ENCODE measurements around the gene REC114.
A peak's percentile ranks its signal among the peaks of the same experiment; 100 is the strongest.

The REC114 gene

GRCh38 chr15:73583544-73583943 is 140.6 kb downstream of the REC114 start:
- no peak for DNase-seq

- DNase-seq, result no peak
Observed at GRCh38 chr15:73584699-73585420, 141.9 kb downstream of the REC114 start.

DNA sequence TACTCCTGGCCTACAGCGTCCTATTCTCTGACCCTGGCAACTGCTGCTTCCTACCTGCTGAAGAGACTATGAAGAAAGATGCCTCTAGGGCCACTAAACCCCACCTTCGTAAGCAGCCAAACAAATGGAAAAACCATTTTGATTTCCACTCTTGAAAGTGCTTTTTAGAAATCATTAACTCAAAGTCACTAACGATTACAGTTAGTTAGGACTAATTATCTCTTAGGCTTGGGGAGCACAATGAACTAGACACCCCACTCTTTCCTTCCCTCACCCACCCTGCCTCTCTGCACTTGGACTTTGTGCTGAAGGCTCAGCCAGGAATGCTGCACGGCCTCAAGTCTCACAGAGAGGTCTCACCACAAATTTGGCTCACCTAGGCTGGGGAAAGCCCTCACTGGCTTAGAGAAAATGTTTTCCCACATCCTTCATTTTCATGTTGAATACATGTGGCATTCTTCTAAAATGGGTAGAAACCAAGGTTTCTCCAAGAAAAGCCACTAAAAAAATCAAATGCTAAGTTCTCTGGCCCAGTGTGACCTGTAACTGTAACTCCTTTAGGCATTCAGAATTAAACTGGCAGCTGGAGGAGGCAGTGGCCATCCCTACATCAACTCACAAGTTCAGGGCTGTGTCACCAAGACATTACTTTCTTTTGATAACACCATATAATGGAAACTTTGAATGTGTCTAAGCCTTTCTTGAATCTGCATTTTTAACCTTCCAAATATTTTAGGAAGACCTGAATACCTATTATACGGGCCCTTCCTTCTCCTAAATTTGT is 143.1 kb downstream of the REC114 start:
- DNase-seq, result no peak

GRCh38 chr15:73589766-73590165 is 146.8 kb downstream of the REC114 start:
- no peak for DNase-seq

- no peak for DNase-seq
Observed at GRCh38 chr15:73590263-73590662, 147.3 kb downstream of the REC114 start.

DNA sequence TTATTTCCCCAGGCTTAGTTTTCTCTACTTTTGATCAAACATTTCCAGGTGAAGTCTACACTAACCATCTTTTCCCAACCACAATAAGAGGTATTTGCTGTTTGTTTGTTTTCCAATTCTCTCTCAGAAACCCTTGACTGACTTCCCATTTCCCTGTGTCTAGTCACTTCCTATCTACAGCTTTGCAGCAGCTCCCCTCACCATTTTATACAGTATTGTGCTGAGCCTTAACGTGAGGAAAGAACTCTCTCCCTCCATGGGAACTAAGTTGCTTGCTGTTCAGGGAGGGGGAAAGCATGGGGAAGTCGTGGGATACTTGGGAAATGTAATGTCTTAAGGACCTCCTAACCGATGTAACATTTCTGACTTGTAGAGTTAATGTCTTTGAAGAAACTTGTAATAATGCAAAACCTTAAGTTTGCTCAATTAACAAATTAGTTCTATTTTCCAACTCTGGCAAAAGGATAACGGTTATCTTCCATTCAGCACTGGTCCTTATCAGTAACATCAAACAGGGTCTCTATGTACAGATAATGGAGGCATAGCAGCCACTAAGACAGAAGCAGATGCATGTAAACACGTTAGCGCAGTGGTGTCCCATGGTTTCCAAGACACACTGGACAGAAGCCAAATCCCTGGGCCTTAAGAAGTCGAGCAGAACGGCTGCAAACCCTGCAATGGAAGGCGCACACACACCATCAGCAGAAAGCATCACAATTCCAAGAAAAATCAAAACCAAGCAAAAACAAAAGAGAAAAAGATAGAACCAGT is 150.5 kb downstream of the REC114 start:
- peak in 1 of 2 experiments; percentile 7 for DNase-seq

GRCh38 chr15:73594109-73594508 is 151.1 kb downstream of the REC114 start:
- DNase-seq, result no peak

- no peak for DNase-seq
Observed at GRCh38 chr15:73596174-73596573, 153.2 kb downstream of the REC114 start.

DNA sequence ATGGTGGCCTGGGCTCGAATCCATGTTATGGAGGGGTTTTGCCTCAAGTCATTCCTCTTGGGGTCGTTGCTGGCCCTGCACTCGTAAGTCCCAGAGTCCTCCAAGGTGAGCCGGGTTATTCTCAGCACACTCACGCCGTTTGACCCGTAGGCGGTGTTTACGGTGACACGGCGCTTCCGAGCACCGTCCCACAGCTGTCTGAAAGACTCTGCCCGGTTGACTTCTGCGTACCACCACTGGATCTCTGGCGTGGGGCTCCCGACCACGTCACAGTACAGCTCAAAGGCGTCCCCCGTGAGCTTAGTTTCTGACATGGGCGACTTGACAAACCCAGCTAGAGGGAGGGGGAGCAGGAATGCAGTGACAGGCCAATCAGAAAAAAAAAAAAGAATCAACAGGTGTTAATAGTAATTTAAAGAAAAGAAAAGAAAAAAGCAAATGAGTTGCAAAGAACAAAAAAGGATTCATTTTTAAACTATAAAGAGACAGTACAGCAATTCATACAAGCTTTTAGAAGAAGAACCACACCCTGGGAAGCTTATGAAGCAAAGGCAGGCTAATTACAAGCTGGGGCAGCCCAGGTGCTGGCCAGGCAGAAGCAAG is 154.2 kb downstream of the REC114 start:
- no peak for DNase-seq

DNA sequence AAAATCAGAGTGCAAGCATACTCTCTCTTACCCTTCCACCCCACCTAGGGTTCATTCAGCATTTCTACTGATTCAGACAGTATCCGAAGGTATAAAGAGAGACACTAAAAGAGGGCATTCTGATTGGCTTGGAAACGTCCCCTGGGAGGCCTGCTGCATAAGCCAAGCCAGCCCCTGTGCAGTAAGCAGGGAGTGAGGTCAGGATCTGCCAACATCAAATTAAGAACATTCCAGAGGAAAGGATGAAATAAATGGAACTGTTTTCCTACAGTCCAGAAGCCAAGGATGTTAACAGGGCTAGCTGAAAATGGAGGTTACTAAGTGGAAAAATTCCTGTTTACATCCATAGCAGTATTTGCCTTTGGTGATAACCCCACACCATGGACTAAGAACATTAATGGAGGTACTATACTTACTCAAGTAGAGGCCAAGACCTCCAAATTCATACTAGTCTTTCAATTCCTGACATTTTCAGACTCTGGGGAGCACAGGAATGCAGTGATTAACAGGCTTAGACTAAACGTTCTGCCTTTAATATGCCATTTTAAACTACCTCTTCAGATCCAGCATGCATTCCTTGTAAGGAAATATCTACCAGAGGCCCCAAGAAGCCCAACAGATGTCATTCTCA is 155.7 kb downstream of the REC114 start:
- DNase-seq, result no peak

- no peak for DNase-seq
Observed at GRCh38 chr15:73599934-73600333, 157.0 kb downstream of the REC114 start.

DNA sequence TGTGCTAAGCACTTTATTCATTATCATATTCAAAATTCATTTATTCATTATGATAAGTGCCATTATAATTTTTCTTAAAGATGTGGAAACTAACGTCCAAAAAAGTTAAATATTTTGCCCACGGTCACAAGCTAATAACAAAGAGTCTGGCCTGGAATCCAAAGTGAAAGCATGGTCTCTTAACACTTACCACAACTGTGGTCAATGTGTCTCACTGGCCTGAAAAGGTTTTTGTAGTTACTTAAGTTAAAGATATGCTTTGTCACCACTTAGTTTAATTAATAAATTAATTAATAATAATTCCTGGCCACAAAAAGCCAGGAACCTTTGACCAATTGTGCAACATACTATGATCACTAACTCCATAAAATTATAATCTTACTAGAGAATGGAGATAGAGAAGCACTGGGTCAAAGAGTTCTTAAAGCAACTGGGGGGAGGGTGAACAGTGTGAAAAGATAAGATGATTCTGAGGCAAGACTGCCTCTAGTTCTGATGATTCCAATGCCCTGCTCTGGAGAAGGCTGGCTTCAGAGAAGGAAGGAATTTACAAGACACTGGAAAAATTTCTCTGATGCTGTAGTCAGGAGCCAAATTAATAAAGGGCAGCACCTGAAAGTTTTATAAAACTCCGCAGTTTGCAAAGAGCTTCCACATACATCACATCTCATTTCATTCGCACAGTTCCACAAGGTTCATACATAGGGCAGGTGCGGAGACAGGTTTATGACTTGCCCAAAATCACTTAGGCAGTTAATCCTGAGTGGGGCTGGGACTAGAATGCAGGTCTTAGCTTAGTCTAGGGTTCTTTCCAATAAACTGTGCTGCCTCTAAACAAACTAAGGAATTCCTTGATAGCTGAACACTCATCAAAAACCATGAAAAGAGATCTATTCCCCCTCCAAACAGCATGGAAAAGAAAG is 157.7 kb downstream of the REC114 start:
- no peak for DNase-seq

- DNase-seq, result no peak
Observed at GRCh38 chr15:73601451-73602445, 158.8 kb downstream of the REC114 start.

DNA sequence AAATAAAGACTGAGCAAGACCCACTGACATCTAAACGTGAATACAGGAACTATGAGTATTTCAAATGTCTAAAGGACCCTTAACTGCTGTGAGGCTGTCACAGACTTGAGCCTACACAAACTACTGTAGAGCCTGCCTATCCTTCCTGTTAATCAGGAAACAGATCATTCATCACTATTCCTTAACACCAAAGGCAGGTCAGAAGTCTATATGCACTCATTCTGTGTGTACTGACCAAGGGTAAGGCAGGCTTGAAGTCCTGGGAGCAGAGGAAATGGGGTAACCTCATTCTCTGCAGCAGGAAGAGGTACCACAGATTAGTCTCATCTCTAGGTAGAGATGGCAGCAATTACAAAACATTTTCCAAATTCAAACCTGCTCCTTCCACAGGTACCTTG is 159.5 kb downstream of the REC114 start:
- no peak for DNase-seq

DNA sequence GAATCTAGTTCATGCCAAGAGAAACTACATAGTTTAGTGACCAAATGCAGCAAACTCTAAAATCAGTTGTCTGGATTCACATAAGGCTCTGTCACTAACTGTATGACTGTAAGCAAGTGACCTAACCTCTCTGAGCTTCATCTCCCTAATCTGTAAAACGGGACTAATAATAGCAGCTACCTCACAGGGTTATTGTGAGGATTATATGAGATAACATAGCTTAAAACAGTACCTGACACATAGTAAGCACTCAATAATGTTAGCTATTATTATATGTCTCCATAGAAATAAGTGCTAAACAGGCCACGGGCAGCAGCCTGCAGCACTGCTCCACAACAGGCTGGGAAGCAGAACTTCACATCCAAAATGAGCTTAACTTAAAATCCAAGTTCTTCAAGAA is 160.0 kb downstream of the REC114 start:
- no peak for DNase-seq

DNA sequence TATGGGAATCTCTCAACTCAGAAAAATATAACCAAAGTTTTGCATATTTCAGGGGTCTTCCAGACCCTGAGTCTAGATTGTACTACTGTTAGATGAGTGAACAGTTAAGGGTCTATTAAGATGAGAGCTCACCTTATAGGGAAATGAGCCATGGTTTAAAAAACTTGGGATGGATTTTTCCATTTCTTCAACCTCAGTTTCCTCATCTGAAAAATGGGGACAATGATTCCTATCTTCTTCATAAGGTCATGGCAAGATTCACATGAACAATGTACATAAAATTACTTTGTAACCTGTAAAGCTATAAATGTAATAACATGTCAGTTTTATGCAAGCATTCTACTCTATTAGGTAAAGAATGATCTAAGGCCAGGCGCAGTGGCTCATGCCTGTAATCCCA is 161.5 kb downstream of the REC114 start:
- no peak for DNase-seq

DNA sequence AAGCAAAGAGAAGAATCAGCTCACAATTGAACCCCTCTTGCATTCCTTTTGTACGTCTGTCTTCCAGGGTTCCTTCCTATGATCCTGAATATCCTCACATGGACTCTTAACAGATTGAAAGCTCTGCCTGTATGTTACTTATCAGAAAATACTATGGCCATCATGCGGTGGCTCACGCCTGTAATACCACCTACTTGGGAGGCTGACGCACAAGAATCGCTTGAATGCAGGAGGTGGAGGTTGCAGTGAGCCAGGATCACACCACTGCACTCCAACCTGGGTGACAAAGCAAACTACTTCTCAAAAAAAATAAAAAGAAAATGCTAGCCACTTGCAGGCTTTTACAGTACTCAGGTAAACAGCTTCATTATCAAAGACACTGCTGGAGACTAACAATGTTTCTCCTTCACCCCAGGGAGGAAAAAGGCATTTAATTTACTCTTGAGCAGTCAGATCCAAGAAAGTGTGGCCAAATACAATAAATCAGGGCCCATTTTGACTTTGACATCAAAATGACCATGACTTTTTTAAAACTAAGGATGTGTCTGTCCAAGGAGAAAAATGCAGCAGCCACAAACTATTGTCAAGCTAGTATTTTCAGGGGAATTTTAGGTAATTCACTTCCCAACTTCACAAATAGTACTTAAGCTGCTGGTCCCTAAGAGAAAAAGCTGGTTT is 162.9 kb downstream of the REC114 start:
- DNase-seq, result no peak

GRCh38 chr15:73607405-73607804 is 164.4 kb downstream of the REC114 start:
- no peak for DNase-seq

GRCh38 chr15:73607843-73608242 is 164.9 kb downstream of the REC114 start:
- DNase-seq, result no peak

DNA sequence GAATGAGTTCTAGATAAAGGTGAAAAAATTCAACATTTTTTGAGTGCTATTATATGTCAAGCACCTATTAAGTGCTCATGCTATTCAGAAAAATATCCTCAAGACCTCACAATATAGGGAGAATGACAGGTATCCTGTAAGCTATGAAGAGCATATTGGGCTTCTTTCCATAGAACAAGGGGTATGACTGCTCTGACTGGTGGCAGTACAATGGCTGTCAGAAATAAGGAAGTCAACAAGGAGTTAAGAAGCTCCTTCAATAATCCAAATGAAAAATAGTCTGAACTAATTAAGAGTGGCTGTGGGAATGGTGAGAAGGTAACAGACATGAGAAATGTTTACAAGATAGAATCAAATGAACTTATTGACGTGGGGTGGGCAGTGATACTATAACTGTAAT is 165.5 kb downstream of the REC114 start:
- DNase-seq, result no peak
